Hypothalamus (tissue), 51 donors: ENCODE data around the gene C2CD5.
A peak's percentile ranks its signal among the peaks of the same experiment; 100 is the strongest.
"Not testable (repeated sequence)": the region's sequence is repeated elsewhere in the genome, so short reads cannot be mapped to it uniquely, and the experiment has no call there.

Experiments
- DNase-seq, 51 donors: peaks; one replicate each; lab custom pipeline; 2025; lab: John Stamatoyannopoulos, UW

C2CD5 gene

GRCh38 chr12:22481547-22482104 lies 62.7 kb downstream of the C2CD5 start:
- DNase-seq: no peak

DNA sequence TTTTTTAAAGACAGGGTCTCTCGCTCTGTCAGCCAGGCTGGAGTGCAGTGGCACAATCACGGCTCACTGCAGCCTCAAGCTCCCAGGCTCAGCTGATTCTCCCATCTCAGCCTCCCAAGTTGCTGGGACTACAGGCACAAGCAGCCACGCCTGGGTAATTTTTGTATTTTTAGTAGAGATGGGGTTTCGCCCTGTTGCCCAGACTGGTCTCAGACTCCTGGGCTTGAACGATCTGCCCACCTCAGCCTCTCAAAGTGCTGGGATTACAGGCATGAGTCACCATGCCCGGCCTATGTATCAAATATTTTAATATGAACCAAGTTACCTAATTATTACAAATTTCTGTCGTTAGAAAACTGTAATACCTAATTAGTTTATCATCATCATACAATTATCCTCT lies 63.5 kb downstream of the C2CD5 start:
- not testable (repeated sequence) for DNase-seq

- no peak for DNase-seq
Measured at GRCh38 chr12:22480016-22480415, 64.3 kb downstream of the C2CD5 start.

DNA sequence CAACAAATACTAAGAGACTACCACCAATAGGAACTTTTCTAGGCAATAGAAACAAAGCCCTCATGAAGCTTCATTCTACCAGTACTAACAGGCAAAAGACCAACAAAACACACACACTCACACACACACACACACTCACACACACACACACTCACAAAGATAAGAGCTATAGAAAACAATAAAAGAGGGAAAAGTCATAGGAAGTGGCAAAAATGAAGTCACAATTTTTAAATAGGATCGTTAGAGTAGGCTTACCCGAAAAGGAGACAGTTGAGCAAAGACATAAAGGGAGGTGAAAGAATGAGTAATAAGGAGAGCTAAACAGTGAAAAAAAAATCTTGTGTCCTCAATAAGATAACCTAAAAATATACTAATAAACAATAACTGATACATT lies 66.5 kb downstream of the C2CD5 start:
- no peak for DNase-seq

DNA sequence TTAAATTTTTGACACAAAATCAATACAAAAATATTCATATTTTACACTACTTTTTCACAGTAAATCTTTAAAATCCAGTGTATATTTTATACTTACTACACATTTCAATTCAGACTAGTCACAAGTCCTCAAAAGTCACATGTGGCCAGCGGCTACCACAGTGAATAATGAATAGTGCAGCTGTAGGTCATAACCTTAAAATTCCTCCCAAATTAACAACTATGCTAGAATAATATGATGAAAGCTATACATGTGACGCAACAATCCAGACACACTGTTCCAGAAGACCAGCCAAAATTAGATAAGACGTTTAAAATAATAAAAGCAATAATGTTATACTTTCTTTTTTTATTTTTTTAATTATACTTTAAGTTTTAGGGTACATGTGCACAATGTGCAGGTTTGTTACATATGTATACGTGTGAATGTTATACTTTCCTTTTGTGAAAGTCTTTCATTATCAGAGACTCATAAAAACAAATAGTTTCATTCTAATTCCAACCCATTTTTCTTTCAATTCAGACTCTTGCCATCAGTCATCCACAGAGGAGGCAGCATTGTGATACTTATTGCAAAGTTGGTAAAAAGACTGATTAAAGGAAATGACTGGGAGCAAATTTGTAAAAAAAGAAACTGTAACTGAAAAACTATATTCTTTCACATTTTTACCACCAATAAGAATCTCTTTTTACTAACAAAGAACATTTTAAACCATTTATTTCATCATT lies 67.0 kb downstream of the C2CD5 start:
- DNase-seq: no peak

DNA sequence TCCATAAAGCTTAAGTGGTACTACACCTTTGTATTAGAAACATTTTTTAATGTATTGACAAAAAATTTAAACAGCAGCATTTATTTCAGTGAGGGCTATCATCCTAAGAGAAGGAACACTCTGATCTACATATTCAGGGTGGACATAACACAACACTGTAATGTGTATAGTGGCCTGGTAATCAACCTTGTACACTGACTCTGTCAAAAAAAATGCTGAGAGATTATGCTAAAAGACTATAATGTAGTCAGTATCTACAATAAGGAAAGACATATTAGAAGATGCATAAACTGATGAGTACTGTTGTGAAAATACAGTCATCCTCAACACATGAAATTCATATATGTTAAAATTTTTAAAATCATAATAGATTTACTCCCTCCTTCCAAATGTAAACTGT lies 68.2 kb downstream of the C2CD5 start:
- DNase-seq: no peak

GRCh38 chr12:22474970-22475720 lies 69.2 kb downstream of the C2CD5 start:
- DNase-seq: no peak

DNA sequence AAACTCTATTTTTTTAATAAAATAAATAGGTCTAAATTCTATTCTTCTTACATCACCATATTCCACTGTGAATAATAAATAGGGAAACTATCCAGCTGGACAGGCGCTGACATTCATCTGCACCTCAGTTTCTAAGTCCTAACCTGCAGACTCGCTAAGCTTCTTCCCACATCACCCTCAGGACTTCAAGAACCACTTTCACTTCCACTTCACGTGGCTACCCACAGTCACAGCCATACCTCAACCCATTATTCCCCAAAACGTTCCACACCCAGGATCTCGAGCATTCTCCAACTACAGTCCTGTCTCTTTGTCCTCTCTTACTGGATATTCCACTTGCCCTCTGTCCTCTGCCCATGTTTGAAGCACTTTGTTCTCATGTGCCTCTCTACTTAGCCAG lies 71.1 kb downstream of the C2CD5 start:
- no peak for DNase-seq

- DNase-seq: no peak
Measured at GRCh38 chr12:22467190-22467589, 77.2 kb downstream of the C2CD5 start.

GRCh38 chr12:22463306-22463705 lies 81.0 kb downstream of the C2CD5 start:
- no peak for DNase-seq

DNA sequence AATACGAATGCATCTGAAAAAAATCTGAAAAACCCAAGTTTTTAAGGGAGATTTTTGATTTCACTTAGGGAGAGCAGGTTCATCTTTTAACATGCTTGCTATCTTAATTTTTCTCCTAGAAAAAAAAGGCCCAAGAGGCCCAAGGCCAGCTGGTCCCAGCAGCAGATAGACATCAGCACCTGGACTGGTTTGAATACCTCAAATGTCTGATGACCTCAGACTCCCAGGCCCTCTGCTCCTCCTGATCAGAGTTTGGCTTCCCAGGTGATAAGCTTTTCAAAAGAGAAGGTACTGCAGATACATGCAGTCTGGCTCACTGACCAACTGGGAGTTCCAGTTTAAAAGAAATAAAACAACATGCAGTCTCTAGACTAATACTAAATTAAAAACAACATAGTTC lies 82.6 kb downstream of the C2CD5 start:
- no peak for DNase-seq

DNA sequence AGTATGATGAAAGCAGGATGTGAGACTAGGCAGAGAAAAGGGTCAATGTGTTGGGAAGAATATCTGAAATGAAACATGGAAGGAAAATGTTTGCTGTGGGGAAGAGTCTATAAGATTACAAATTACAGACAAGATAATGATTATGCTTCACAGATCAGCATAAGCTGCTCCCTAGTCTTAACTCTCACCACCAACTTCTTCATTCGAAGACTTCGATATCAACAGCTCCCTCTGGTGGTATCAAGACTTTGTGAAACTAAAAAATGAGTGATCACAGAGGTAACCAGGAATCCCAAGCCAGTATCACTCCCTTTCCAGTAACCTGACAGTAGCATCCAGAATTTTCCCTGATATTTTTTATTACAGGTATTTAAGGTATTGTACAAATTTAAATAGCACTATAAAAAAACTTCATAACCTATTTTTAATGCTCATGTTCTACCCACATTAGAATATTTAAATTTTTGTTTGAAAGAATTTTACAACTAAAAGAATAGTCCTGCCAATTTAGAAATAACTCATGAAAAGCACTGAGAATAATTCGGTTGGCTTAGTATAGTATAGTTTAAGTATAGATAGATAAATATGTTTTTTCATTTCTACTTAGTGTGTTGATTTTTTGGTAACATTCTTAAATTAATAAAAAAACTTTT lies 84.4 kb downstream of the C2CD5 start:
- DNase-seq: peak in 2 of 51 donors; percentile 6 to 12

- DNase-seq: no peak
Measured at GRCh38 chr12:22458298-22458937, 85.9 kb downstream of the C2CD5 start.

DNA sequence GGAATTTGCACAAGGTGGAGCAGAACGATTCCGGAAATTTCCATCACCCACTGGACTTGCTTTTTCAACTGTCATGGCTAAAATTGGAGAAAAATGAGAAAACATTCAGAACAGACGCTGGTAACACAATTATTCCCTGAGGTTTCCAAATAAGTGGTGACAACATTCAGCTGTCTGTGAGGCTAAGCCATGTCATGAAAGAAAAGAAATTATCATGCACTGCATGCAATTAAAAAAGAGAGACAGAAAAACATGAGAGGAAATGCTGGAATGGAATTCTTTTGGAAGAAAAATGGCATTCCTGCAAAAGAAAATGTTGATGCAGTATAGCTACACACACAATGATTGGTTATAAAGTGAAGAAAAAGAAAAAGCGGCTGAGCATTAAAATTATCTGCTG lies 87.3 kb downstream of the C2CD5 start:
- DNase-seq: no peak

DNA sequence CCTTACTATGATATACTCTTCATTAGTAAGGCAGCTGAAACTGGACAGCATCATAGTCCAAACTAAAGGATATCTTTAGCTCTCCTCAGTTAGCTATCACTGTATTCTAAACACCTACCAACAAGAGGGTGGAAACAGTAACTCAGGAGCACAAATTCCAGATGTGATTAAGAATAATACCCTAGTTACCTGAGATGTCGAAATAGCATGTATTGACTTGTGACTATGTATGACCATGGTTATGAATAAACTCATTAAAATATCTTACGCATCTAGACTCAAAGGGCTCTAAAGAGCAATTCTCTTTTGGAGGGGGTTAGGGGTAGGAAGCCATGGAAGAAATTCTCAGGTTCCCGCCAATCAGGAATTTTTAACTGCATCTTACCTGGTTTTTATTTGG lies 90.8 kb downstream of the C2CD5 start:
- no peak for DNase-seq

DNA sequence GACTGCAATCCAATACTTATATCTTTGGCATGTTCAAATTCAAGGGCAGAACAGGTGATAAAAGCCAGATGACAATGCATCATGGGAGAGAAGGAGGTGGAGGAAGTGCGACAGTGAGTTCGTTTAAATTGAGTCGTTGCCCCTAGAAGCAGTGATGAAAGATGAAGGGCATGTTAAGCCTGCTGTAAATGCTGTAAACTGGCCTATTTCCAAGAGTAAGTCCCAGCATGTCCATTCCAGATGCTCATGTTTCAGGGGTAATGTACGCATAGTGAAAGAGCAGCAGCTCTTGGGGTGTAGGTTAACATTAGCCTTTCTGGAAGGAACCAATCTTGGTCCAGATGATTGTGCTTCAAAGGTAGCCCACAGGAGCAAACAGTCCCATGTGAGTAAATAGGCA lies 97.1 kb downstream of the C2CD5 start:
- no peak for DNase-seq

- not testable (repeated sequence) for DNase-seq
Measured at GRCh38 chr12:22444317-22444665, 100.1 kb downstream of the C2CD5 start.

DNA sequence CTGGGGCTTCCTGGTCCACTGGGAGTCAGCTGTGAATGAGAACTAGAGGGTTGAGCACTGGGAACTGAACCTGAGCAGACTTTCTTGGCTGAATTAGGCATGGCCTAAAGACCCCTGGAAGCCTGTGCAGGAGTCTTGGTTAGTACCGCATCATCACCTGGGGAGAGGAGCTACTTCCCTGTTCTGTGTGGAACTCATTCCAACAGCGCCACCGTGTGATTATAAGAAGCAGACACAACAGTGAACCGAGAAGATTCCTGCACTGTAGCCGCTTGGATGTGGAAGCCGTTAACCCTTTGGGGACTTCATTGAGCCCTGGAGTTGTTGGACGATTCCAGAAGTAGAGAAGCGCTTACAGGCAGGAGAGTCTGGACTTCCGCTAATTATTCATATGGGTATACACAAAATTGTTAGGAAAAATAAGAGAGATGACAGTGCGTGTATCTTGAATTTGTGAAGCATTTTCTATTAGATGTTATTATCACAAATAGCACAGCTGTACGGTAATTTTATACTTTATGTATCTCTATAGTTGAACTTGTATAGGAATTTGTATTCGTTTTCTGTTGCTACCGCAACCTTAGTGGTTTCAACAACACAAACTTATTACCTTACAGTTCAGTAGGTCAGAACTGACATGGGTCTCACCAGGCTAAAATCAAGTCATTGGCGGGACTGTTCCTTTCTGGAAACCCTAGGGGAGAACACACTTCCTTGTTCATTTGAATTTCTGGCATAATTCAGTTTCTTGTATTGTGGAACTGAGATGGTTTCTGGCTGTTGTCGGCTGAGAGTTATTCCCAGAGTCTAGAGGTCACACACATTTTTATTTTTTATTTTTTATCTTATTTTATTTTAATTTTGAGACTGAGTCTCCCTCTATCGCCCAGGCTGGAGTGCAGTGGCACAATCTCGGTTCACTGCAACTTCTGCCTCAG lies 100.7 kb downstream of the C2CD5 start:
- peak in 31 of 51 donors; percentile 6 to 76 (median 33) for DNase-seq

DNA sequence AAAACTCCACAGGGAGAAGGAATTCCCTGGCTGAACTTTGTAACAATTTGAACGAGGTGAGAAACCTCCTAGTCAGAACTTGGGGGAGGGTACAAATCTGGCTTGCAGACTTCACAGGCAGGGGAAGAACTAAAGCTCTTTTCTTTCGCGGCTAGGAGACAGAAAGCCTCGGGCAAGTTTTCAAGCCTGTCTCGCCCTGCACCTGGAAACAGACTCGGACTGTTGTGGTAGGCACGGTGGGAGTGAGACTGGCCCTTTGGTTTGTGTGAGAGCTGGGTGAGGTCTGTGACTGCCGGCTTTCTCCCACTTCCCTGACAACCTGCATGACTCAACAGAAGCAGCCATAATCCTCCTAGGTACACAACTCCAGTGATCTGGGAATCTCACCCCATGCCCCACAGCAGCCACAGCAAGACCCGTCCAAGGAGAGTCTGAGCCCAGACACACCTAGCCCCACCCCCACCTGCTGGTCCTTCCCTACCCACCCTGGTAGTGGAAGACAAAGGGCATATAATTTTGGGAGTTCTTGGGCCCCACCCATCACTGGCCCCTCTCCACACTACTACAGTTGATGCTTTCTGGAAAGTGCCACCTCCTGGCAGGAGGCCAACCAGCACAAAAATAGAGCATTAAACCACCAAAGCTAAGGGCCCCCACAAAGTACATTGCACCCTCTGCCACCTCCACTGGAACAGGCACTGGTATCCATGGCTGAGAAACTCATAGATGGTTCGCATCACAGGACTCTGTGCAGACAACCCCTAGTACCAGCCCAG lies 107.1 kb downstream of the C2CD5 start:
- no peak for DNase-seq
